Neural cell (in vitro differentiated cells): ENCODE measurements around the gene XIRP1. TPM values are rescaled to one million over a fixed set of nuclear protein-coding genes. Genes with fewer than 3 reads are reported as not detected.

ENCODE experiments used
- H2AFZ ChIP-seq: fragments of 200-600, 300-800 bp; sonication (generic), shearing (Covaris generic); 2 replicates; pipeline ENCODE4 v1.6.0; 2014; ENCODE audit warnings: low read depth, mild to moderate bottlenecking, antibody characterized with exemption, low read length, moderate library complexity
- H3F3A ChIP-seq: fragments of 200-600 bp; shearing (Covaris generic); 2 replicates; pipeline ENCODE4 v1.6.1; 2016; ENCODE audit warnings: mild to moderate bottlenecking, moderate library complexity, mixed read lengths, antibody characterized with exemption, low read length; ENCODE audit not compliant: insufficient read depth, poor library complexity, severe bottlenecking
- H3K27ac ChIP-seq: fragments of 200-600, 300-800 bp; sonication (generic), shearing (Covaris generic); 2 replicates; pipeline ENCODE4 v1.5.1; 2014; ENCODE audit warnings: mild to moderate bottlenecking, low read length, moderate library complexity
- H3K27me3 ChIP-seq: fragments of 300-800, 200-600 bp; sonication (generic), shearing (Covaris generic); 2 replicates; pipeline ENCODE4 v1.6.0; 2014; ENCODE audit warnings: mild to moderate bottlenecking, low read depth, low read length, moderate library complexity; ENCODE audit not compliant: insufficient read depth
- H3K36me3 ChIP-seq: fragments of 300-800, 200-600 bp; sonication (generic), shearing (Covaris generic); 2 replicates; pipeline ENCODE4 v1.5.1; 2014; ENCODE audit warnings: mild to moderate bottlenecking, antibody characterized with exemption, low read length, moderate library complexity; ENCODE audit not compliant: insufficient read depth
- H3K4me2 ChIP-seq: fragments of 300-800, 200-600 bp; sonication (generic), shearing (Covaris generic); 2 replicates; pipeline ENCODE4 v1.6.0; 2014; ENCODE audit warnings: mild to moderate bottlenecking, low read length
- H3K4me3 ChIP-seq: fragments of 300-800, 200-600 bp; sonication (generic), shearing (Covaris generic); 2 replicates; pipeline ENCODE4 v1.5.1; 2014; ENCODE audit warnings: mild to moderate bottlenecking, low read length, moderate library complexity
- H3K79me2 ChIP-seq: fragments of 200-600 bp; shearing (Covaris generic); replicated peaks from 2 replicates; pipeline ENCODE4 v1.6.0; 2014; ENCODE audit warnings: mild to moderate bottlenecking, low read length, moderate library complexity; ENCODE audit not compliant: insufficient read depth
- H3K9ac ChIP-seq: fragments of 300-800, 200-600 bp; sonication (generic), shearing (Covaris generic); 2 replicates; pipeline ENCODE4 v1.6.1; 2016; ENCODE audit warnings: mild to moderate bottlenecking, low read length, mixed read lengths
- H3K9me2 ChIP-seq: fragments of 200-600 bp; shearing (Covaris generic); 2 replicates; pipeline ENCODE4 v1.6.1; 2016; ENCODE audit warnings: mild to moderate bottlenecking, low read length, mixed read lengths; ENCODE audit not compliant: insufficient read depth
- H3K9me3 ChIP-seq: fragments of 200-600, 300-800 bp; sonication (generic), shearing (Covaris generic); 2 replicates; pipeline ENCODE4 v1.6.1; 2016; ENCODE audit warnings: mild to moderate bottlenecking, mixed run types, low read length, moderate library complexity, mixed read lengths
- H4K20me1 ChIP-seq: fragments of 200-600 bp; shearing (Covaris generic); 2 replicates; pipeline ENCODE4 v1.6.1; 2016; ENCODE audit warnings: mild to moderate bottlenecking, mixed run types; ENCODE audit not compliant: insufficient read depth
- EP300 ChIP-seq: fragments of 450-650 bp; conservative IDR thresholded peaks from 2 replicates; pipeline ENCODE4 v1.6.1; 2014; ENCODE audit warnings: antibody characterized with exemption, mild to moderate bottlenecking, moderate library complexity; ENCODE audit not compliant: poor library complexity, severe bottlenecking
- EZH2 ChIP-seq: fragments of 200-600, 300-800 bp; shearing (Covaris generic), sonication (generic); IDR thresholded peaks from 2 replicates; pipeline ENCODE4 v1.6.1; 2014; ENCODE audit warnings: antibody characterized with exemption, low read length, borderline replicate concordance, mild to moderate bottlenecking; ENCODE audit not compliant: insufficient read depth, poor library complexity, severe bottlenecking
- MXI1 ChIP-seq: fragments of 450-650 bp; conservative IDR thresholded peaks from 2 replicates; pipeline ENCODE4 v1.6.1; 2014; ENCODE audit warnings: antibody characterized with exemption, mild to moderate bottlenecking; ENCODE audit not compliant: poor library complexity, severe bottlenecking
- POLR2AphosphoS5 ChIP-seq: IDR thresholded peaks from 2 replicates; pipeline ENCODE4 v1.6.1; 2012
- RAD21 ChIP-seq: fragments of 450-650 bp; conservative IDR thresholded peaks from 2 replicates; pipeline ENCODE4 v1.6.1; 2014; ENCODE audit warnings: antibody characterized with exemption, mild to moderate bottlenecking, moderate library complexity
- SMC3 ChIP-seq: fragments of 450-650 bp; conservative IDR thresholded peaks from 2 replicates; pipeline ENCODE4 v1.6.1; 2014; ENCODE audit warnings: antibody characterized with exemption, mild to moderate bottlenecking, moderate library complexity; ENCODE audit not compliant: poor library complexity
- TAF1 ChIP-seq: IDR thresholded peaks from 2 replicates; pipeline ENCODE4 v1.6.1; 2012; ENCODE audit warnings: low read depth
- polyA plus RNA-seq: library from polyadenylated mRNA; depleted of rRNA; stranded (reverse); fragments of >200 nt; gene quantifications from 2 replicates; pipeline ENCODE4 v1.2.3, GENCODE V29; 2014
- TF ChIP-seq, protein P1 (sequence below): fragments of 450-650 bp; IDR thresholded peaks from 2 replicates; pipeline ENCODE4 v1.5.1; 2014; ENCODE audit warnings: antibody characterized with exemption, mild to moderate bottlenecking, moderate library complexity; ENCODE audit not compliant: poor library complexity, severe bottlenecking
- TF ChIP-seq, protein P2 (sequence below): IDR thresholded peaks from 2 replicates; pipeline ENCODE4 v1.6.1; 2012; ENCODE audit warnings: borderline replicate concordance

Gene XIRP1
- polyA plus RNA-seq, 1 donor from 2014 or later = not detected

DNA sequence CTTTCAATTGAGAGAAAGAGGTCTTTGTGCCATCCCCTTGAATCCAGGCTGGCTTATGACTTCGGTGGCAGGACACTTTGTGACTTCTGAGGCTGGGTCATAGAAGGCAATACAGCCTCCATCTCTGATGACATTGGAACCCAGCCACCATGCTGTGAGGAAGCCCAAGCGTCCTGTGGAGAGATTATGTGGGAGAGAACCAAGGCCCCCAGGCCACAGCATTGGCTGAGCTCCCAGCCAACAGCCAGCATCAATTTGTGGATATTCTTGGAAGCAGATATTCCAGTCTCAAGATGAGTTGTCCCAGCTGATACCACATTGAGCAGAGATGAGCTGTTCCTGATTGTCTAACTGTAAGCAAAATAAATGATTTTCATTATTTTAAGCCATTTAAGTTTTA is 12.7 kb upstream of the XIRP1 start:
- Histone ChIP-seq H3F3A (no peaks in the 10 kb centered on the region), H3K4me2 (no peak overlapping the region), H3K9me2 (no peaks in the 10 kb centered on the region), H4K20me1 (no peaks in the 10 kb centered on the region), H3K9me3 (no peaks in the 10 kb centered on the region), H2AFZ (no peak overlapping the region), H3K4me3 (no peak overlapping the region), H3K27ac (no peak overlapping the region), H3K27me3 (no peaks in the 10 kb centered on the region), H3K36me3 (no peaks in the 10 kb centered on the region), H3K79me2 (no peaks in the 10 kb centered on the region), H3K9ac (no peak overlapping the region)
- TF ChIP-seq EZH2 (no peak), EP300 (no peak), POLR2AphosphoS5 (no peak)

DNA sequence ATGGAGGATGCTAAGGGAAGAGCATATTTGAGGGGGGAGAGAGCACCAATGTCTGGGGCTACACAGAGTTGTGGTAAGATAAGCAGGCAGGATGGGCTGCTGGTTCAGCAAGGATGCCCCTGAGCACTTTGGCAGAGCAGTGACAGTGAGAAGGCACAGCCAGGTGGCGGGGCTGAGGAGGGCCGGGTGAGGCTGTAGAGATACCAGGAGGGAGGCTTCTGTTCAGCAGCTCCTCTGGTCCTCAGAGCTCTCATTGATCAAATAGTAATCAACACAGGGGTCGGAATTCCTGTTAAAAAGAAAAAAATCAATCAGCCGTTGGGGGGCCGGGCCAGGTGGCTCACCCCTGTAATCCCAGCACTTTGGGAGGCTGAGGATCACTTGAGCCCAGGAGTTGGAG is 11.5 kb upstream of the XIRP1 start:
- Histone ChIP-seq H4K20me1 (no peaks in the 10 kb centered on the region), H3K27ac (no peak overlapping the region), H3F3A (no peaks in the 10 kb centered on the region), H3K9me3 (no peaks in the 10 kb centered on the region), H3K9me2 (no peaks in the 10 kb centered on the region), H3K27me3 (no peaks in the 10 kb centered on the region), H3K36me3 (no peaks in the 10 kb centered on the region), H3K4me2 (no peak overlapping the region), H3K79me2 (no peaks in the 10 kb centered on the region), H3K9ac (no peak overlapping the region), H2AFZ (no peak overlapping the region), H3K4me3 (no peak overlapping the region)
- no peak for TF ChIP-seq EP300
- TF ChIP-seq MXI1 = no peak
- no peak for TF ChIP-seq POLR2AphosphoS5

DNA sequence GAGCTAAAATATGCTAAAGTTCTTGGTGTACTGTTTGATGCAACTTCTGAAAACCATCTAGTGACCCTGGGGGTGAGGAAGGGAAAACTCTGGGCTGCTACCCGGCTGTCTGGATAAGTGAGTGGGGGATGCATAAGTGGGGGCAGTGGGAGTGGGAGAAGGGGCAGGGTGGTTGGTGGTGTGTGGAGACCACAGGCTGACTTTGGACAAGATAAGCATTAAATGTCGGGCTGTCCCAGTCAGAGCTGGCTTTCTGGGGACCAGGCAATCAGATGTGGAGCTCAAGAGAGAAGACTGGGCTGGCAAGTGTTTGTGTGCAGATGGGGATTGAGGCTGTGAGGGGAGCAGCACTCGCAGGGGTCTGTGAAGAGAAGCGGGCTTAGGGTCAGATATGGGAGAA is 11.0 kb upstream of the XIRP1 start:
- H4K20me1 ChIP-seq = no peaks in the 10 kb centered on the region
- no peaks in the 10 kb centered on the region for H3F3A ChIP-seq
- no peaks in the 10 kb centered on the region for H3K27me3 ChIP-seq
- H3K9ac ChIP-seq = no peak overlapping the region
- H3K4me2 ChIP-seq = no peak overlapping the region
- no peak overlapping the region for H3K4me3 ChIP-seq
- no peak overlapping the region for H3K27ac ChIP-seq
- H3K36me3 ChIP-seq = no peaks in the 10 kb centered on the region
- TF ChIP-seq, protein P1, sequence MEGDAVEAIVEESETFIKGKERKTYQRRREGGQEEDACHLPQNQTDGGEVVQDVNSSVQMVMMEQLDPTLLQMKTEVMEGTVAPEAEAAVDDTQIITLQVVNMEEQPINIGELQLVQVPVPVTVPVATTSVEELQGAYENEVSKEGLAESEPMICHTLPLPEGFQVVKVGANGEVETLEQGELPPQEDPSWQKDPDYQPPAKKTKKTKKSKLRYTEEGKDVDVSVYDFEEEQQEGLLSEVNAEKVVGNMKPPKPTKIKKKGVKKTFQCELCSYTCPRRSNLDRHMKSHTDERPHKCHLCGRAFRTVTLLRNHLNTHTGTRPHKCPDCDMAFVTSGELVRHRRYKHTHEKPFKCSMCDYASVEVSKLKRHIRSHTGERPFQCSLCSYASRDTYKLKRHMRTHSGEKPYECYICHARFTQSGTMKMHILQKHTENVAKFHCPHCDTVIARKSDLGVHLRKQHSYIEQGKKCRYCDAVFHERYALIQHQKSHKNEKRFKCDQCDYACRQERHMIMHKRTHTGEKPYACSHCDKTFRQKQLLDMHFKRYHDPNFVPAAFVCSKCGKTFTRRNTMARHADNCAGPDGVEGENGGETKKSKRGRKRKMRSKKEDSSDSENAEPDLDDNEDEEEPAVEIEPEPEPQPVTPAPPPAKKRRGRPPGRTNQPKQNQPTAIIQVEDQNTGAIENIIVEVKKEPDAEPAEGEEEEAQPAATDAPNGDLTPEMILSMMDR = no peak
- no peak for TF ChIP-seq EZH2
- TF ChIP-seq RAD21 = no peak
- TF ChIP-seq, protein P2, sequence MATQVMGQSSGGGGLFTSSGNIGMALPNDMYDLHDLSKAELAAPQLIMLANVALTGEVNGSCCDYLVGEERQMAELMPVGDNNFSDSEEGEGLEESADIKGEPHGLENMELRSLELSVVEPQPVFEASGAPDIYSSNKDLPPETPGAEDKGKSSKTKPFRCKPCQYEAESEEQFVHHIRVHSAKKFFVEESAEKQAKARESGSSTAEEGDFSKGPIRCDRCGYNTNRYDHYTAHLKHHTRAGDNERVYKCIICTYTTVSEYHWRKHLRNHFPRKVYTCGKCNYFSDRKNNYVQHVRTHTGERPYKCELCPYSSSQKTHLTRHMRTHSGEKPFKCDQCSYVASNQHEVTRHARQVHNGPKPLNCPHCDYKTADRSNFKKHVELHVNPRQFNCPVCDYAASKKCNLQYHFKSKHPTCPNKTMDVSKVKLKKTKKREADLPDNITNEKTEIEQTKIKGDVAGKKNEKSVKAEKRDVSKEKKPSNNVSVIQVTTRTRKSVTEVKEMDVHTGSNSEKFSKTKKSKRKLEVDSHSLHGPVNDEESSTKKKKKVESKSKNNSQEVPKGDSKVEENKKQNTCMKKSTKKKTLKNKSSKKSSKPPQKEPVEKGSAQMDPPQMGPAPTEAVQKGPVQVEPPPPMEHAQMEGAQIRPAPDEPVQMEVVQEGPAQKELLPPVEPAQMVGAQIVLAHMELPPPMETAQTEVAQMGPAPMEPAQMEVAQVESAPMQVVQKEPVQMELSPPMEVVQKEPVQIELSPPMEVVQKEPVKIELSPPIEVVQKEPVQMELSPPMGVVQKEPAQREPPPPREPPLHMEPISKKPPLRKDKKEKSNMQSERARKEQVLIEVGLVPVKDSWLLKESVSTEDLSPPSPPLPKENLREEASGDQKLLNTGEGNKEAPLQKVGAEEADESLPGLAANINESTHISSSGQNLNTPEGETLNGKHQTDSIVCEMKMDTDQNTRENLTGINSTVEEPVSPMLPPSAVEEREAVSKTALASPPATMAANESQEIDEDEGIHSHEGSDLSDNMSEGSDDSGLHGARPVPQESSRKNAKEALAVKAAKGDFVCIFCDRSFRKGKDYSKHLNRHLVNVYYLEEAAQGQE = no peak
- TF ChIP-seq EP300 = no peak
- TF ChIP-seq TAF1 = no peak
- no peak for TF ChIP-seq POLR2AphosphoS5
- no peak for TF ChIP-seq MXI1
- no peak for TF ChIP-seq SMC3
- no peak overlapping the region for H2AFZ ChIP-seq
- no peaks in the 10 kb centered on the region for H3K79me2 ChIP-seq
- H3K9me2 ChIP-seq = no peaks in the 10 kb centered on the region
- no peaks in the 10 kb centered on the region for H3K9me3 ChIP-seq
